Measurements from ENCODE around the gene G3BP2.
"Not testable (repeated sequence)": the region's sequence is repeated elsewhere in the genome, so short reads cannot be mapped to it uniquely, and the experiment has no call there.

G3BP2 gene

GRCh38 chr4:75673027-75673958 lies at the start of gene G3BP2:
G3BP2 (minus strand) TSS chr4:75673411; CDS start chr4:75662025, 11,386 bp downstream.
- no peak for TF ChIP-seq CTCF (IDR thresholded peaks at IDR 0.05; ENCODE audit: insufficient read depth, low read depth, low read length, missing control alignments)
- H3K4me3 ChIP-seq (ENCODE audit: low read length), result peak within 1 kb of the TSS; percentile 97
- peak; percentile 98 for DNase-seq (ENCODE audit: low read depth)

GRCh38 chr4:75722417-75722816 lies 49.2 kb upstream of the G3BP2 start:
- TF ChIP-seq CTCF (IDR thresholded peaks at IDR 0.05; ENCODE audit: insufficient read depth, low read depth, low read length, missing control alignments), result no peak
- no peak overlapping the region for H3K4me3 ChIP-seq (ENCODE audit: low read length)
- no peak for DNase-seq (ENCODE audit: low read depth)

GRCh38 chr4:75718529-75718928 lies 45.3 kb upstream of the G3BP2 start:
- no peak for TF ChIP-seq CTCF (IDR thresholded peaks at IDR 0.05; ENCODE audit: insufficient read depth, low read depth, low read length, missing control alignments)
- peak; percentile 64 for DNase-seq (ENCODE audit: low read depth)
- no peak overlapping the region for H3K4me3 ChIP-seq (ENCODE audit: low read length)

DNA sequence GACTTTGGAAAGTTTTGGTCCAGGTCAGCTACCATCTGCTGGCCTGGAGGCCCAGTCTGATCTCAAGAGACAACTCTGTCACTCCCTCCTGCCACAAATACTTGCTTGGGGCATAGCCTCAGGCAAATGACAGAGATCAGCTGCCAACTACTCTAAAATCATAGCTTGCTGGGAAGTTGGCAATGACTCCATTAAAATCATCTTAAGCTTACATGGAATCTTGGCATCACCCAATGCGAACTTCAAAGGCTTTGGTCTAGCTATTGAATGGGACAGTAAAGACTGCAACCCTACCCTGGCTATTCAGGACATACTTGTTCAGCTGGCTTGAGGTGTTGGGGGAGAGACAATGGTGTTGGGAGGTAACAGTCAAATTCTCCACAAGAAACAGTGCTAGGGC lies 44.2 kb upstream of the G3BP2 start:
- TF ChIP-seq CTCF (IDR thresholded peaks at IDR 0.05; ENCODE audit: insufficient read depth, low read depth, low read length, missing control alignments), result no peak
- DNase-seq (ENCODE audit: low read depth), result peak; percentile 25
- H3K4me3 ChIP-seq (ENCODE audit: low read length), result no peak overlapping the region

GRCh38 chr4:75716054-75716453 lies 42.8 kb upstream of the G3BP2 start:
- not testable (repeated sequence) for H3K4me3 ChIP-seq (ENCODE audit: low read length); DNase-seq (ENCODE audit: low read depth)

DNA sequence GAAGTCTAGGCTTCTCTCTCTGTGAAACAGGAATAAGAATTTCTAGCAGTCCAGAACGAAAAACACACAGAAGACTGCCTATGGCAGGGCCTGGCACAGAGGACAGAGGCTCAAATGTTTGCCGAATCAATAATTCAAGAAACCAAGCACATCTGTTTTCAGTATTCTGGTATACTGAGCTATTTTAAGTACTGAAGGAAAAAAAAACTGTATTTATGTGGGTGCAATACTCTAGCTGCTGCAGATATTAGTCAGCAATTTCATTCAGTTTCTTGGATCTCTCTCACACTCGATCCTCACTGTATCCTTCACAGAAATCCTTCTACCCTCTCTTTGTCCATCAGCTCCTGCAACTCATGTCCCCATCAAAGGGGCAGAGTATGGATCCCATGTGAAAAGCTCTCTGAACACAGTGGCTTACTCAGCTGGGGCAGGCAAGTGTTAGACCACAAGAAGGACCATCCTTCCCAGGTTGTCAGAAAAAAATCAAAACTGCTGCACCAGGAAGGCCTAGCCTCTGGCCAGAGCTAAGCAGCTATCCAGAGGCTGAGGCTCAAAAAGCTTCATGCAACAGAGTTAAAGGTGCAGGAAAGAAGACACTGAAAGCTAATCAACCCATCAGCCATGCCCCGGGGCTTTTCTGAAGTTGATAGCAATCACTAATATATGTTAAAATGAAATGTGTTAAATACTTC lies 42.0 kb upstream of the G3BP2 start:
- no peak for TF ChIP-seq CTCF (IDR thresholded peaks at IDR 0.05; ENCODE audit: insufficient read depth, low read depth, low read length, missing control alignments)
- no peak overlapping the region for H3K4me3 ChIP-seq (ENCODE audit: low read length)
- DNase-seq (ENCODE audit: low read depth), result no peak

DNA sequence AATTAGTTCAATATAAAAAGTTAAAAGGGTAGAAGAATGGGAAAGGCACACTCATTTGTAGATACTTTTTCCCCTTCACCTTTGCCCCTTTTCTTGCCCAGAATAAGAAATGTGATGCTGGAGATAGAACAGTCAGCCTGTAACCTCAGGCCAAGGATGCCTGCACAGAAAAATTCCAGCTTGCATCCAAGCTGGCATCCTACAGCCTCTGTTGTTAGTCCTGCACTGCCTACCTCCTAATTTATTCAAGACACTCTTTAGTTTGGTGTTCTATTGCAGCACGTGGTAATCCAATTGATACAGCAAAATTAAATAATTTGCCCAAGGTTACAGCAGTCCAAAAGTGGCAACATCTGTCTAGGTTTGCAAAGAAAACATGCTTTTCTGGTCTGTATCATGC lies 41.5 kb upstream of the G3BP2 start:
- no peak for TF ChIP-seq CTCF (IDR thresholded peaks at IDR 0.05; ENCODE audit: insufficient read depth, low read depth, low read length, missing control alignments)
- DNase-seq (ENCODE audit: low read depth), result no peak
- no peak overlapping the region for H3K4me3 ChIP-seq (ENCODE audit: low read length)
